ENCODE data around the gene CCDC12. TPM values are rescaled to one million over a fixed set of nuclear protein-coding genes. Genes with fewer than 3 reads are reported as not detected.

CCDC12 gene
- total and polyA plus RNA-seq, 12 donors, result 33.2 to 145 (median 70.0) TPM

DNA sequence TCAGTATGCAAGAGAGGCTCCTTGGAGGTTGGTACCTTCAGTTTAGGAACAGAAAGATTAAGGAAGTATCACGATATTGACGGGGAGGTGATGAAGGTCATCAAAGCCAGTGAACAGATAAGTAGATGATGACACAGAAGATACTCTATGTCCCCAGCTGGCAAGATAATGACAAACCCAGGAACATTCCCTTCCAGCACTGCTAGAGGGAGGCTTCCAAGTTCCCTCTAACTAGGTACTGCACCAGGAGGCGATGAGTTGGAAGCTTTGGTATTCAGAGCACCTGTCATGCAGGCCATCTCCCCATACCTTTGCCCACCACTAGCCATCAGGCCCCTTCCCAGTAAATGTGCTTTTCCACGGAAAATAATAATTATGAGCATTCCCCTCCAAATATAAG, 43.8 kb upstream of the CCDC12 start:
- intact Hi-C loops (cut with DNase I), result no loop called here
- Histone ChIP-seq H3K27ac (no peak overlapping the region), H3K4me3 (no peak overlapping the region), H3K27me3 (no peaks in the 10 kb centered on the region), H3K9me3 (replicated peaks in 1 of 3) (no peaks in the 10 kb centered on the region), H3K36me3 (replicated peaks in 1 of 2) (peaks cover 0 to 33% of the 10 kb centered on the region in 2 donors), H3K4me1 (replicated peaks in 1 of 2) (peaks cover 8 to 36% of the 10 kb centered on the region in 2 donors)
- no peak for TF ChIP-seq POLR2A (IDR thresholded peaks at IDR 0.05)
- TF ChIP-seq, protein P1, sequence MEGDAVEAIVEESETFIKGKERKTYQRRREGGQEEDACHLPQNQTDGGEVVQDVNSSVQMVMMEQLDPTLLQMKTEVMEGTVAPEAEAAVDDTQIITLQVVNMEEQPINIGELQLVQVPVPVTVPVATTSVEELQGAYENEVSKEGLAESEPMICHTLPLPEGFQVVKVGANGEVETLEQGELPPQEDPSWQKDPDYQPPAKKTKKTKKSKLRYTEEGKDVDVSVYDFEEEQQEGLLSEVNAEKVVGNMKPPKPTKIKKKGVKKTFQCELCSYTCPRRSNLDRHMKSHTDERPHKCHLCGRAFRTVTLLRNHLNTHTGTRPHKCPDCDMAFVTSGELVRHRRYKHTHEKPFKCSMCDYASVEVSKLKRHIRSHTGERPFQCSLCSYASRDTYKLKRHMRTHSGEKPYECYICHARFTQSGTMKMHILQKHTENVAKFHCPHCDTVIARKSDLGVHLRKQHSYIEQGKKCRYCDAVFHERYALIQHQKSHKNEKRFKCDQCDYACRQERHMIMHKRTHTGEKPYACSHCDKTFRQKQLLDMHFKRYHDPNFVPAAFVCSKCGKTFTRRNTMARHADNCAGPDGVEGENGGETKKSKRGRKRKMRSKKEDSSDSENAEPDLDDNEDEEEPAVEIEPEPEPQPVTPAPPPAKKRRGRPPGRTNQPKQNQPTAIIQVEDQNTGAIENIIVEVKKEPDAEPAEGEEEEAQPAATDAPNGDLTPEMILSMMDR (IDR thresholded peaks at IDR 0.05), result no peak
- DNase-seq, result no peak
- WGBS, 4 donors, result 70 to 79% (median 73%) methylated on average over 4 of the region's 4 CpGs

GRCh38 chr3:47019201-47019600, 42.7 kb upstream of the CCDC12 start:
- intact Hi-C loops (cut with DNase I), result no loop called here
- DNase-seq, result no peak
- TF ChIP-seq POLR2A (IDR thresholded peaks at IDR 0.05), result no peak
- TF ChIP-seq, protein P1 (IDR thresholded peaks at IDR 0.05), result no peak
- Histone ChIP-seq H3K4me3 (no peak overlapping the region), H3K9me3 (replicated peaks in 1 of 3) (no peaks in the 10 kb centered on the region), H3K4me1 (replicated peaks in 1 of 2) (peaks cover 8 to 29% of the 10 kb centered on the region in 2 donors), H3K36me3 (replicated peaks in 1 of 2) (peaks cover 0 to 33% of the 10 kb centered on the region in 2 donors), H3K27ac (no peak overlapping the region), H3K27me3 (no peaks in the 10 kb centered on the region)
- 86 to 100% (median 95%) methylated on average over 1 of the region's 1 CpG for WGBS, 4 donors

DNA sequence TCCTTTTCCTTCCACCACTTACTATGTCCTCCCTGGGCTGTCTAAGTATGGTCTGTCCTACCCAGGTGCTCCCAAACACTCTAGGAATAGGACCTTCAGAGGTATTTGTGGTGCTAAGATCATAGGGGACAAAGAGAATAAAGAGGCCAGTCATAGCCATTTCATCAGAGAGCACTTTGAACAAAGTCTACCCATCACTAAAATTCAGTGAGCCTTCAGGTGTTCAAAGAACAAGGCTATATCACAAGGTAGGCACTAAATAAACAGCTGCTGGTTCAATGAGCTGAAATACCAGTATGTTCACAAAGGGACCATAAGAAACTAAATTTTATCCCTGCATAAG, 41.7 kb upstream of the CCDC12 start:
- Histone ChIP-seq H3K27me3 (no peaks in the 10 kb centered on the region), H3K9me3 (replicated peaks in 1 of 3) (no peaks in the 10 kb centered on the region), H3K4me1 (replicated peaks in 1 of 2) (peaks cover 8 to 29% of the 10 kb centered on the region in 2 donors), H3K4me3 (no peak overlapping the region), H3K36me3 (replicated peaks in 1 of 2) (peaks cover 0 to 33% of the 10 kb centered on the region in 2 donors), H3K27ac (no peak overlapping the region)
- DNase-seq, result no peak
- no peak for TF ChIP-seq POLR2A (IDR thresholded peaks at IDR 0.05)
- TF ChIP-seq, protein P1 (IDR thresholded peaks at IDR 0.05), result no peak
- intact Hi-C loops (cut with DNase I), result no loop called here

DNA sequence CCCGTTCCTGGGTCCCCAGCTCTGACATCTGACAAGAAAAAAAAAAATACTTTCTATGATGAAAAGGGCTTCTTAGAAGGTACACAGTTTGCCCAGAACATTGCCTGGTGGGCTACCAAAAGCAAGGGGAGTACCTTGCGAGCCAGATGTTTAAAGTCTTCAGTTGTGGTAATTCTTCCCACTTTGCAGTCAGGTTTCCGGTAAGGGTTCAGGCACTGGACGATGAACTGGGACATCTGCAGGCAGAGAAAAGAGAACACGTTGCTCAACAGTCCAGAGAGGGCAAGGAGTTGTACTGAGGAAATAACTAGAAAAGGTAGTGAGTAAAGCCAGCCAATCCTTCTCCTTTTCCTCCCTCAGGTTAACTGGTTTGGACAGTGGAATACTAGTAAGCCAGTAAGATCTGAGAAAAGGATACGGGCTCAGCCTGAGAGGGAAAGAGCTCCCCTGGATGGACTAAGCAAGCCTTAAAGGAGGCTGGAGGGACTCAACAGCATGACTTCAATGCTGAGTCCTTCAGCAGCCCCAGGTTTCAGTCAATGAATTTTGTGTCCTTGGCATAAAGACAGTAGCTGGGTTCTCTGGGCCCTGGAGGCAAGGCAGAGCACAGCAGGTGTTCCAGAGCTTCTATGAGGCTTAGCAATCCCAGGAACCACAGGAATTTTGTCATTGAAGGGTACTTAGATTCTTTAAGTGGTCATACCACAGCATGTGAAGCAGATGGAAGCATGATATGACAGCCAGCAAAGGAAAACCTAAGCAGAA, 41.1 kb upstream of the CCDC12 start:
- intact Hi-C loops (cut with DNase I), result no loop called here
- DNase-seq, result peak in 1 of 7 donors; percentile 5
- Histone ChIP-seq H3K27ac (peak overlapping the region in 2 of 5 donors; percentile 12 to 50), H3K4me1 (replicated peaks in 1 of 2) (peaks cover 8 to 27% of the 10 kb centered on the region in 2 donors), H3K9me3 (replicated peaks in 1 of 3) (no peaks in the 10 kb centered on the region), H3K4me3 (no peak overlapping the region), H3K36me3 (replicated peaks in 1 of 2) (peaks cover 0 to 33% of the 10 kb centered on the region in 2 donors), H3K27me3 (no peaks in the 10 kb centered on the region)
- TF ChIP-seq, protein P1 (IDR thresholded peaks at IDR 0.05), result no peak
- WGBS, 4 donors, result 76 to 88% (median 80%) methylated on average over 6 of the region's 6 CpGs

All from adrenal gland (tissue), 12 donors.